ENCODE results near the gene SPATA20.
A peak's percentile ranks its signal among the peaks of the same experiment; 100 is the strongest.

SPATA20 gene

DNA sequence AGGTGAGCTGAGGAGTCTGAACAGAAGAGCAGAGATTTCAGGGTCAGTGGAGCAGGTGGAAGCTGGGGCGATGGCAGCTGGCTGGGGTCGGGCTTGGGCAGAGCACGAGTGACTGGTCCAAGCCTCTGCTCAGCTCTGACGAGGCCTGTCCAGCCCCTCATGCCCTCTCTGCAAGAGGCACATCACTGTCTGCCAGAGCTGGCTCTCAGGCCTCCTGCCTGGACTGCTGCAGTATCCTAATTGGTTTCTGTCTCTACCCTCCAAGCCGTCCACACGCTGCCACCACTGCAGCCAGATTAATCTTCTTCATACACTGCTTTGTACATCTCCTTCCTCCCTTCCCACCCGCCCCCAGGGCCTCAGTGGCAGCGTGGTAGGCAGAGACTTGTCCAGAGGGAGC lies 38.9 kb downstream of the SPATA20 start:
- no peak overlapping the region for H3K27ac ChIP-seq (ENCODE audit: insufficient read depth, low read depth, low read length, poor library complexity, severe bottlenecking)
- H3K27me3 ChIP-seq (ENCODE audit: control insufficient read depth, insufficient read depth, low read length, poor library complexity, severe bottlenecking): no peaks in the 10 kb centered on the region
- 79 to 82% methylated on average over 8 of the region's 8 CpGs for WGBS, 2 experiments
- no peak overlapping the region for H3K4me3 ChIP-seq (ENCODE audit: insufficient read depth, low read depth, low read length)
- H3K9me3 ChIP-seq (ENCODE audit: control insufficient read depth, low read length): no peaks in the 10 kb centered on the region
- H3K36me3 ChIP-seq (ENCODE audit: control insufficient read depth, insufficient read depth, low read length): no peaks in the 10 kb centered on the region
- H3K4me1 ChIP-seq (ENCODE audit: control insufficient read depth, insufficient read depth, low read length): peaks cover 22% of the 10 kb centered on the region

DNA sequence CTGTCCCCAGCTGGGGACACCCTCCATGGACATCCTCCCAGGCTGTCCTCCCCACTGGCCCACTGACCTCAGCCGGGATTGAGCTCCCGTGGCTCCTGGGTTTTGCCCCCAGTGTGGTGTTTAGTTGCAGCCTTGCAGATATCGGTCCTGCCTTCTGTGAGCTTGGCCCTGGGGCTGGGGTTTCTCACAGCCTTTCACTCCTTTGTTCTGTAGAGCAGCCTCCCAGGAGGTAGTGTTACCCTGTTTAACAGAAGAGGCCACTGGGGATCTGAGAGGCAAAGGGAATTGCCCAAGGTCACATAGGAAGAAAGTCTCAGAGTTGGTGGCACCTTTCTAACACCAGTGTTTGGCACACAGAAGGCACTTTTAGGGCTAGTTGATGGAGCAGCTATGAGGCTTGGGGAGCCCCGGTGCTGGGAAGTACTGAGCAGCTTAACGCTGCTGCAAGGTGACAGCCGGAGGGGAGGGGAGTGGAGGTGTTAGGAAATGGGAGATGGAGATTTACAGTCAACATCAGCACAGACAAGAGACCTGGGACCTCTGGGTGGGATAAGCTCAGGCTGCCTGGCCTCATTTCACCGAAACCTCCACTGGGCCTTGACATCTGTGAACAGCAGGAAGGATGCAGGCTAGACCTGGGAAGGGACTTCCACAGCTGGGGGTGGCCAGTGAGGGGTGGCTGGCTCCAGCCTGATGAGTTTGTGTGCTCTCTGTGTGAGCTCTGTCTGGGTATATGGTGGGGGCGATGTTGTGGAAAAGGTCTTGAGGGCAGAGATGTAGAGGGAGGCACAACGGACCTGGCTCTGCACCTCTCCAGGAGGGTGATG lies 39.7 kb downstream of the SPATA20 start:
- Histone ChIP-seq H3K4me1 (ENCODE audit: control insufficient read depth, insufficient read depth, low read length) (peaks cover 22% of the 10 kb centered on the region), H3K27ac (ENCODE audit: insufficient read depth, low read depth, low read length, poor library complexity, severe bottlenecking) (no peak overlapping the region)
- 65 to 67% methylated on average over 9 of the region's 9 CpGs for WGBS, 2 experiments

GRCh38 chr17:50587571-50587970 lies 40.6 kb downstream of the SPATA20 start:
- no peaks in the 10 kb centered on the region for H3K36me3 ChIP-seq (ENCODE audit: control insufficient read depth, insufficient read depth, low read length)
- H3K4me1 ChIP-seq (ENCODE audit: control insufficient read depth, insufficient read depth, low read length): peaks cover 31% of the 10 kb centered on the region
- 83 to 84% methylated on average over 9 of the region's 9 CpGs for WGBS, 2 experiments
- no peaks in the 10 kb centered on the region for H3K9me3 ChIP-seq (ENCODE audit: control insufficient read depth, low read length)
- no peaks in the 10 kb centered on the region for H3K27me3 ChIP-seq (ENCODE audit: control insufficient read depth, insufficient read depth, low read length, poor library complexity, severe bottlenecking)
- H3K27ac ChIP-seq (ENCODE audit: insufficient read depth, low read depth, low read length, poor library complexity, severe bottlenecking): no peak overlapping the region
- no peak overlapping the region for H3K4me3 ChIP-seq (ENCODE audit: insufficient read depth, low read depth, low read length)

More for the DNA sequence above, 39.7 kb downstream of the SPATA20 start:
- no peaks in the 10 kb centered on the region for H3K36me3 ChIP-seq (ENCODE audit: control insufficient read depth, insufficient read depth, low read length)
- H3K4me3 ChIP-seq (ENCODE audit: insufficient read depth, low read depth, low read length): no peak overlapping the region
- no peaks in the 10 kb centered on the region for H3K9me3 ChIP-seq (ENCODE audit: control insufficient read depth, low read length)
- H3K27me3 ChIP-seq (ENCODE audit: control insufficient read depth, insufficient read depth, low read length, poor library complexity, severe bottlenecking): no peaks in the 10 kb centered on the region

GRCh38 chr17:50588391-50589049 lies 41.5 kb downstream of the SPATA20 start:
- H3K9me3 ChIP-seq (ENCODE audit: control insufficient read depth, low read length): no peaks in the 10 kb centered on the region
- H3K4me1 ChIP-seq (ENCODE audit: control insufficient read depth, insufficient read depth, low read length): peaks cover 32% of the 10 kb centered on the region
- no peaks in the 10 kb centered on the region for H3K27me3 ChIP-seq (ENCODE audit: control insufficient read depth, insufficient read depth, low read length, poor library complexity, severe bottlenecking)
- H3K27ac ChIP-seq (ENCODE audit: insufficient read depth, low read depth, low read length, poor library complexity, severe bottlenecking): no peak overlapping the region
- no peaks in the 10 kb centered on the region for H3K36me3 ChIP-seq (ENCODE audit: control insufficient read depth, insufficient read depth, low read length)
- H3K4me3 ChIP-seq (ENCODE audit: insufficient read depth, low read depth, low read length): no peak overlapping the region
- 82 to 86% methylated on average over 18 of the region's 18 CpGs for WGBS, 2 experiments

- 91% methylated on average over 10 of the region's 10 CpGs for WGBS, 2 experiments
- Histone ChIP-seq H3K27ac (ENCODE audit: insufficient read depth, low read depth, low read length, poor library complexity, severe bottlenecking) (no peak overlapping the region), H3K4me1 (ENCODE audit: control insufficient read depth, insufficient read depth, low read length) (peaks cover 33% of the 10 kb centered on the region)
Measured at GRCh38 chr17:50589095-50589705, 42.2 kb downstream of the SPATA20 start.

GRCh38 chr17:50590946-50591737 lies 44.2 kb downstream of the SPATA20 start:
- H3K9me3 ChIP-seq (ENCODE audit: control insufficient read depth, low read length): no peaks in the 10 kb centered on the region
- no peak overlapping the region for H3K4me3 ChIP-seq (ENCODE audit: insufficient read depth, low read depth, low read length)
- H3K36me3 ChIP-seq (ENCODE audit: control insufficient read depth, insufficient read depth, low read length): no peaks in the 10 kb centered on the region
- WGBS, 2 experiments: 93 to 96% methylated on average over 24 of the region's 24 CpGs
- no peaks in the 10 kb centered on the region for H3K27me3 ChIP-seq (ENCODE audit: control insufficient read depth, insufficient read depth, low read length, poor library complexity, severe bottlenecking)
- no peak overlapping the region for H3K27ac ChIP-seq (ENCODE audit: insufficient read depth, low read depth, low read length, poor library complexity, severe bottlenecking)
- H3K4me1 ChIP-seq (ENCODE audit: control insufficient read depth, insufficient read depth, low read length): peaks cover 41% of the 10 kb centered on the region

More at GRCh38 chr17:50589095-50589705, 42.2 kb downstream of the SPATA20 start:
- Histone ChIP-seq H3K4me3 (ENCODE audit: insufficient read depth, low read depth, low read length) (no peak overlapping the region), H3K27me3 (ENCODE audit: control insufficient read depth, insufficient read depth, low read length, poor library complexity, severe bottlenecking) (no peaks in the 10 kb centered on the region), H3K9me3 (ENCODE audit: control insufficient read depth, low read length) (no peaks in the 10 kb centered on the region), H3K36me3 (ENCODE audit: control insufficient read depth, insufficient read depth, low read length) (no peaks in the 10 kb centered on the region)

GRCh38 chr17:50593321-50593720 lies 46.3 kb downstream of the SPATA20 start:
- H3K27me3 ChIP-seq (ENCODE audit: control insufficient read depth, insufficient read depth, low read length, poor library complexity, severe bottlenecking): no peaks in the 10 kb centered on the region
- 18 to 24% methylated on average over 10 of the region's 10 CpGs for whole genome bisulfite sequencing, 2 experiments
- no peaks in the 10 kb centered on the region for H3K36me3 ChIP-seq (ENCODE audit: control insufficient read depth, insufficient read depth, low read length)
- peak overlapping the region; percentile 52 for H3K27ac ChIP-seq (ENCODE audit: insufficient read depth, low read depth, low read length, poor library complexity, severe bottlenecking)
- peak overlapping the region; percentile 3 for H3K4me3 ChIP-seq (ENCODE audit: insufficient read depth, low read depth, low read length)
- H3K4me1 ChIP-seq (ENCODE audit: control insufficient read depth, insufficient read depth, low read length): peaks cover 34% of the 10 kb centered on the region
- no peaks in the 10 kb centered on the region for H3K9me3 ChIP-seq (ENCODE audit: control insufficient read depth, low read length)

GRCh38 chr17:50594128-50594823 lies 47.3 kb downstream of the SPATA20 start:
- WGBS, 2 experiments: 84 to 88% methylated on average over 11 of the region's 11 CpGs
- Histone ChIP-seq H3K4me3 (ENCODE audit: insufficient read depth, low read depth, low read length) (no peak overlapping the region), H3K27ac (ENCODE audit: insufficient read depth, low read depth, low read length, poor library complexity, severe bottlenecking) (no peak overlapping the region), H3K27me3 (ENCODE audit: control insufficient read depth, insufficient read depth, low read length, poor library complexity, severe bottlenecking) (no peaks in the 10 kb centered on the region), H3K4me1 (ENCODE audit: control insufficient read depth, insufficient read depth, low read length) (peaks cover 34% of the 10 kb centered on the region), H3K9me3 (ENCODE audit: control insufficient read depth, low read length) (no peaks in the 10 kb centered on the region), H3K36me3 (ENCODE audit: control insufficient read depth, insufficient read depth, low read length) (no peaks in the 10 kb centered on the region)

- 88 to 89% methylated on average over 21 of the region's 21 CpGs for WGBS, 2 experiments
Measured at GRCh38 chr17:50594892-50595291, 47.9 kb downstream of the SPATA20 start.

More at GRCh38 chr17:50594892-50595291, 47.9 kb downstream of the SPATA20 start:
- no peaks in the 10 kb centered on the region for H3K27me3 ChIP-seq (ENCODE audit: control insufficient read depth, insufficient read depth, low read length, poor library complexity, severe bottlenecking)
- H3K4me3 ChIP-seq (ENCODE audit: insufficient read depth, low read depth, low read length): no peak overlapping the region
- no peaks in the 10 kb centered on the region for H3K9me3 ChIP-seq (ENCODE audit: control insufficient read depth, low read length)
- no peaks in the 10 kb centered on the region for H3K36me3 ChIP-seq (ENCODE audit: control insufficient read depth, insufficient read depth, low read length)
- H3K27ac ChIP-seq (ENCODE audit: insufficient read depth, low read depth, low read length, poor library complexity, severe bottlenecking): no peak overlapping the region
- H3K4me1 ChIP-seq (ENCODE audit: control insufficient read depth, insufficient read depth, low read length): peaks cover 34% of the 10 kb centered on the region
